GM19452 (cell line): ENCODE data around the gene MIPOL1.
"Not testable (repeated sequence)": the region's sequence is repeated elsewhere in the genome, so short reads cannot be mapped to it uniquely, and the experiment has no call there.

Experiments used
- ATAC-seq: cut with Tn5 transposase; IDR thresholded peaks from one replicate; pipeline ENCODE4 v1.9.1; 2021; ENCODE audit not compliant: unreplicated experiment

Gene MIPOL1

DNA sequence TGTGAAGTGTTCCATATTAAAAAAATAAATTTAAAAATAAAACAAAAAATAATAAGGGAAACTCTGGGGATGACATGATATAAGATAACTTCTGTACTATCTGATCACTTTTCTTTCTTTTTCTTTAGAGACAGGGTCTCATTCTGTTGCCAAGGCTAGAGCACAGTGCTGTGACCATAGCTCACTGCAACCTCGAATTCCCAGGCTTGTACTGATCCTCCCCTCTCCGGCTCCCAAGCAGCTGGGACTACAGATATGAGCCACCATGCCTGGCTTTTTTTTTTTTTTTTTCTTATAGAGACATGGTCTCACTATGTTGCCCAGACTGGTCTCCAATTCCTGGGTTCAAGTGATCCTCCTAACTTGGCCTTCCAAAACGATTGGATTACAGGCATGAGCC is 10.4 kb upstream of the MIPOL1 start:
- ATAC-seq, result no peak

DNA sequence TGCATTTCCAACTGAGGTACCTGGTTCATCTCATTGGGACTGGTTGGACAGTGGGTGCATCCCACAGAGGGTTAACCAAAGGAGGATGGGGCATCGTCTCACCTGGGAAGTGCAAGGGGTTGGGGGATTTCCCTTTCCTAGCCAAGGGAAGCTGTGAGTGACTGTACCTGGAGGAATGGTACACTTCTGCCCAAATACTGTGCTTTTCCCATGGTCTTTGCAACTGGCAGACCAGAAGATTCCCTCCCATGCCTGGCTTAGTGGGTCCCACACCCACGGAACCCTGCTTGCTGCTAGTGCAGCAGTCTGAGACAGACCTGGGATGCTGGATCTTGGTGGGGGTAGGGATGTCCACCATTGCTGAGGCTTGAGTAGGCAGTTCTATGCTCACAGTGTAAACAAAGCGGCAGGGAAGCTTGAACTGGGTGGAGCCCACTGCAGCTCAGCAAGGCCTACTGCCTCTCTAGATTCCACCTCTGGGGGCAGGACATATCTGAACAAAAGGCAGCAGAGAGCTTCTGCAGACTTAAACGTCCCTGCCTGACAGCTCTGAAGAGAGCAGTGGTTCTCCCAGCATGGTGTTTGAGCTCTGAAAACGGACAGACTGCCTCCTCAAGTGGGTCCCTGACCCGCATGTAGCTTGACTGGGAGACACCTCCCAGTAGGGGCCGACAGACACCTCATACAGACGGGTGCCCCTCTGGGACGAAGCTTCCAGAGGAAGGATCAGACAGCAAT is 9.7 kb upstream of the MIPOL1 start:
- ATAC-seq, result not testable (repeated sequence)

DNA sequence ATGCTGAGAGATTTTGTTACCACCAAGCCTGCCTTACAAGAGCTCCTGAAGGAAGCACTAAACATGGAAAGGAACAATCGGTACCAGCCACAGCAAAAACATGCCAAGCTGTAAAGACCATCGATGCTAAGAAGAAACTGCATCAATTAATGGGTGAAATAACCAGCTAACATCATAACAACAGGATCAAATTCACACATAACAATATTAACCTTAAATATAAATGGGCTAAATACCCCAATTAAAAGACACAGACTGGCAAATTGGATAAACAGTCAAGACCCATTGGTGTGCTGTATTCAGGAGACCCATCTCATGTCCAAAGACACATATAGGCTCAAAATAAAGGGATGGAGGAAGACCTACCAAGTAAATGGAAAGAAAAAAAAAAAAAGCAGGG is 8.0 kb upstream of the MIPOL1 start:
- not testable (repeated sequence) for ATAC-seq

DNA sequence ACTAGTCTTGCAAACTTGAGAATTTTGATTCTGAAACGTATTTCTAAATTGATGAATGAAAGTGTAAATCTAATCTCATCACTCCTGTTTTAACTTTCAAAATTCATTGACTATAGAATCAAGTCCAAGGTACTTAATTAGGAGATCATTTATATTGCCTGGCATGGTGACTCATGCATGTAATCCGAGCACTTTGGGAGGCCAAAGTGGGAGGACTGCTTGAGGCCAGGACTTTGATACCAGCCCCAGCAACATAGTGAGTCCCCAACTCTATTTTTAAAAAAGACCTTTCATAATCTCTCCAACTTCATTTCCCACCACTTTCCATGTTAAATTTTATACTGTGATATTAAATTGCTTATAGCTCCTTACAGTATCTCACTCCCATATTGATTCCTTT is 3.0 kb upstream of the MIPOL1 start:
- ATAC-seq, result no peak

DNA sequence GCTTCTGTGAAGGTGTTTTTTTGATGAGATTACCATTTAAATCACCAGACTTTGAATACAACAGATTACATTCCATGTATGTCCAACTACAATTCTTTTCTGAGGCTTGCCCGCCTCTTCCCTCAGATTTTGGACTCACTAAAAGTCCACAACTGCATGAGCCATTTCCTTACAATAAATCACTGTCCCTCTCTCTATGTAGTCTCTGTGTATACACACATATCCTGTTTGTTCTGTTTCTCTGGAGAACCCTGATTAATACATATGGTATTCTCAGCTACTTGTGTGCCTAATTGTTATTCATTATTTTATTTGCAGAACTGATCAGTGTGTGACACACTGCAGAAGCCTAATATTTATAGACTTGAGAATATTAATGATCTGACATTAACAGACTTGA is 2.4 kb upstream of the MIPOL1 start:
- no peak for ATAC-seq

DNA sequence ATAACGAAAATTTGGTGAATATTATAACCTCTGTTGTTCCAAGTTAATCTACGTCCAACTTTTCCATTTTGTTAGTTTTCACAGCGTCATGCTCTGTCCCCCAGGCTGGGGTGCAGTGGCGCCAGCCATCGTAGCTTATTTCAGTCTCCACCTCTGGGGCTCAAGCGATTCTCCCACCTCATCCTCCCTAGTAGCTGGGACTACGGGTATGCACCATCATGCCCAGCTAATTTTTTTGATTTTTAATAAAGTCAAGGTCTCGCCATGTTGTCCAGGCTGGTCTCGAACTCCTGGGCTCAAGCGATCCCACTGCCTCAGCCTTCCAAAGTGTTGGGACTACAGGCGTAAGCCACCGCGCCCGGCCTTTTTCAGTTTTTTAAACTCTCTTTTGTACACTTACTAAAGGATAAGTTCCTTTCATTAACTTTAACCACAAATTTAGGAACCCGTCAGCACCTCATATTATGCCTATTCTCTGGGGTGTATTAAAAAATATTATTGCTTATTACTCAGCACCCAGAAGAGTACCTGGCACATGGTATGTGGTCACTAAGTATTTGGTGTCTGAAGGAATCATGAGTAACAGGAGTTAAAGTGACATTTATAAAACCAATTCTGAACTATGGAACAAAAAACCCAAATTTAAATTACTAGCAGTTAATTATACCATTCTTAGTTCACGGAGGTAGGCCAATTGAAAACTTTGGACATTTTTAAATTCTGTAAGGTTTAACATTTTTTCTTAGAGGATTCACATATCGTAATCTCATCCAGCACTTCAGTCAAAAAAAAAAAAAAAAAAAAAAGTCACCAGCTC is 925 bp upstream of the MIPOL1 start:
- ATAC-seq, result no peak

DNA sequence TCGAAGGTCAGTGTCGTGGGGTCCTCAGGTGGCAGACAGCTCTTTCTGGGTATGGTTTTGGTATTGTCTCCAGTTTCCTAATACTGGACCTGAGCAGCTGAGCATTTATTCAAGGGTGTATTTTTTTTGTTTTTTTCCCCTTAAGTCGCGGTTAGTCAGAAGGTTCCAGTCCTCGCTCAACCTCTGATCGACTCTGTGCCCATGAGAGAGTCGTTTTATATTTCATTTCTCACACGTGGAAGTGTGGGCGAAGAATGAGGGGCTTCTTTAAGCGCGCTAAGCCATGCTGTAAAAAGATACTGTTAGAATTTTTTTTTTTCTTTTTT is 499 bp downstream of the MIPOL1 start:
- ATAC-seq, result no peak

DNA sequence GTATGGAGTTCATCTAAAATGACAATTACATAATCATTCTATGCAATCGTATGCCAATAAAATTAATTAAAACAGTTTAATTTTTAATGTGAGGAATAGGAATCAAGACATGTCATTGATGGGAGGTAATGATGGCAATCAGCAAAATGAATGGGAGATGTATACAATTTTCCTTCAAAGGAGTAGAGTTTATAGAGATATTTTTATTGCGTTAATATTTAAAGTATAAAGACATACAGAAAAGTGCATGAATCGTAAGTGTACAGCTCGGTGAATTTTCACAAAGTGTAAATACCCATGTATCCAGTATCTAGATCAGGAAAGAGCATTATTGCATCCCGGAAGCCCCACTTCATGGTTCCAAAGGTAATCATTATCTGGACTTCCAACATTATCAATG is 1.2 kb downstream of the MIPOL1 start:
- no peak for ATAC-seq

DNA sequence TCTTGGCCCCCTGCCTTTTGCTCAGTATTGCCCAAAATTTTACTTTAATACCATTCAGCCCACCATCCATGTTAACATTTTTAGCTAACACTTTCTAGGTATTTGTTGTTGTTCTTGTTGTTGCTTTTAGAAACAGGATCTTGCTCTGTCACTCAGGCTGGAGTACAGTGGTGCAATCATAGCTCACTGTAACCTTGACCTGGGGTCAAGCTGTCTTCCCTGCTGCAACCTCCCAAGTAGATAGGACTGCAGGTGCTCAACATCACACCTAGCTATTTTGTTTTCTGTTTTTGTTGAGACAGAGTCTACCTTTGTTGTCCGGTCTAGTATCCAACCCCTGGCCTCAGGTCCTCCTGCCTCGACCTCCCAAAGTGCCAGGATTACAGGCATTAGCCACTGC is 4.0 kb downstream of the MIPOL1 start:
- ATAC-seq, result no peak

DNA sequence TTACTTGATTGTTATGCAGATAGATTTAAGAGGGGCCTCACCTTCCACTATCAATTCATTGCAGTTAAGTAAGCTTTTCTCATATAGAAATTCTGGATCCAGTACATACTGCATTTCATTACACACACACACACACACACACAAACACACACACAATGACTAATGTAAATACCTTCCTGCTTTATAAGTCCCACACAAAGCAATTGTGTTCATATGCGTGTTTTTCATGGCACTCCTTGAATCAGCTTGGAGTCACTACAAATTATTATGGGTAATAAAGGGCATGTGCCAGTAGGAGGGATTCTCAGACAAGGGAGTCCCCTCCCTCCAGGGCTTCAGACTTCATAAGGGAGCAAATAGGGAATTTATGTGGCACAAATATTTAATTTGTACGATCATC is 4.5 kb downstream of the MIPOL1 start:
- no peak for ATAC-seq

DNA sequence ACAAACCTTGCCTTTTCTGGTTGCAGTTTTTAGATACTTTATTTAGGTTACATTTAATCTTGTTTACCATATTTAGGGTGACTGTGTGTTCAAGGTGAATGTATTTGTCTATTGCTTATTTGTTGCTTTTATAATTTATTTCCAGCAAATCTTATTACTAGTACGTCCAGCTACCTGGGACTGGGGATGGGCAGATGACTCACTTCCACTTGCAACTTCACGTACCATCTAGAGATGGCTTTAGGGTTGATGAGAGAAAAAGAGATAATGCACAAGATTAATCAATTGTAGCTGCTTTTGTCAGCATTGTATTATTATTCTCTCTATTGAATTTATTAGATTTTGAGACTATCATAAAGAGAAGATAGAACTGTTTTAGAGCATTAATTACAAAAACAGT is 5.1 kb downstream of the MIPOL1 start:
- no peak for ATAC-seq

DNA sequence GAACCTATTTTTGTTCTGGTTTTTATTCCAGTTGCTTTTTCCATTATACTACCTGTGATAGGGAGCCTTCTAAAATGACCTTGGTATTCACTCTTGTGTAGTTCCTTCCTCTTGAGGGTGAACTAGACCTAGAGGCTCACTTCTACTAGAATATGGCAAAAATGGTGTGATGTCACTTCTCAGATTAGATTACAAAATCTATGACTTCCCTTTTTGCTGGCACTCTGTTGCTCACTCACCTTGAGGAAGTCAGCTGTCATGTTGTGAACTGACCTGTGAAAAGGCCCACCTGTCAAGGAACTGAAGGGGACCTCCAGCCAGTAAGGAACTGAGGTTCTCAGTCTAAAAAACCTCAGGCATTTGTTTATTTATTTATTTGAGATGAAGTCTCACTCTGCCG is 5.7 kb downstream of the MIPOL1 start:
- no peak for ATAC-seq

DNA sequence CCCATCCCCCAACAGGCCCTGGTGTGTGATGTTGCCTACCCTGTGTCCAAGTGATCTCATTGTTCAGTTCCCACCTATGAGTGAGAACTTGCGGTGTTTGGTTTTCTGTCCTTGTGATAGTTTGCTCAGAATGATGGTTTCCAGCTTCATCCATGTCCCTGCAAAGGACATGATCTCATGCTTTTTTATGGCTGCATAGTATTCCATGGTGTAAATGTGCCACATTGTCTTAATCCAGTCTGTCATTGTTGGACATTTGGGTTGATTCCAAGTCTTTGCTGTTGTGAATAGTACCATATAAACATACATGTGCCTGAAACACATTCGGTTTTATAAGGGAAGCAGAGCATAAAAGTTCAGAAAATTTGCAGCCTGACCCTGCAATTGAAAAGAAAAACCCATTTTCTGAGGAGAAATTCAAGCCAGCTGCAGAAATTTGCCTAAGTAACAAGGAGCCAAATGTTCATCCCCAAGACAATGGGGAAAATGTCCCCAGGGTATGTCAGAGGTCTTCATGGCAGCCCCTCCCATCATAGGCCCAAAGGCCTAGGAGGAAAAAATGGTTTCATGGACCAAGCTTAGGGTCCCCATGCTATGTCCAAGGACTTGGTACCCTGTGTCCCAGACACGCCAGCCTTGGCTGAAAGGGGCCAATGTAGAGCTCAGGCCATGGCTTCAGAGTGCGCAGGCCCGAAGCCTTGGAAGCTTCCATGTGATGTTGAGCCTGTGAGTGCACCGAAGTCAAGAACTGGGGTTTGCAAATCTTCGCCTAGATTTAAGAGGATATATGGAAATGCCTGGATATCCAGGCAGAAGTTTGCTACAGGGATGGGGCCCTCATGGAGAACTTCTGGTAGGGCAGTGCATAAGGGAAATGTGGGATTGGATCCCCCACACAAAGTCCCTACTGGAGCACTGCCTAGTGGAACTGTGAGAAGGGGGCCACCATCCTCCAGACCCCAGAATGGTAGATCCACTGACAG is 8.2 kb downstream of the MIPOL1 start:
- ATAC-seq, result not testable (repeated sequence)

DNA sequence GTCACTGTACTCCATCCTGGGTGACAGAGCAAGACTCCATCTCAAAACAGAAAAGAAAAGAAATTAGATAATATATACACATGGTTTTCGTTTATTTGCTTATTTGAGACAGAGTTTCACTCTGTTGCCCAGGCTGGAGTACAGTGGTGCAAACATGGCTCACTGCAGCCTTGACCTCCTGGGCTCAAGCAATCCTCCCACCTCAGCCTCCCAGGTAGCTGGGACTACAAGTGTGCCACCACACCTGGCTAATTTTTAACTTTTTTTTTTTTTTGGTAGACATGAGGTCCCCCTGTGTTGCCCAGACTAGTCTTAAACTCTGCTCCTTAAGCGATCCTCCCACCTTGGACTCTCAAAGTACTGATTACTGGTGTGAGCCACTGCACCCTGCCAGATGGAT is 11.9 kb downstream of the MIPOL1 start:
- not testable (repeated sequence) for ATAC-seq

DNA sequence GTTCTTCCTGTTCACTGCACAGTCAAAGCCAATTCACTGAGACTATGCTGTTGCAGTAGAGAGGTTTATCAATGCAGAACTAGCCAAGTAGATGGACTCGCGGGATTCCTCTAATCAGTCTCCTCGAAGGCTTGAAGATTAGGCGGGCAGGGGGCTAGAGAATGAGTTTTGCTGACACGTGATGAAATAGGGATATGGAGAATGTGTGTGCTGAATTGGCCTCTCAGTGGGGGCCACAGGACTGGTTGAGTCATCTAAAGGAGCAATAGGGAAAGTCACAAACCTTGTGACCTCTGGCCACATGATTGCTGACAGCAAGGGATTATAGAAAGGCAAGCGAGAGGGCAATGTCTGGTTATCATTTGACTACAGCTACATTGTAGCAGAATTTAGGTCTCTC is 12.7 kb downstream of the MIPOL1 start:
- ATAC-seq, result no peak

DNA sequence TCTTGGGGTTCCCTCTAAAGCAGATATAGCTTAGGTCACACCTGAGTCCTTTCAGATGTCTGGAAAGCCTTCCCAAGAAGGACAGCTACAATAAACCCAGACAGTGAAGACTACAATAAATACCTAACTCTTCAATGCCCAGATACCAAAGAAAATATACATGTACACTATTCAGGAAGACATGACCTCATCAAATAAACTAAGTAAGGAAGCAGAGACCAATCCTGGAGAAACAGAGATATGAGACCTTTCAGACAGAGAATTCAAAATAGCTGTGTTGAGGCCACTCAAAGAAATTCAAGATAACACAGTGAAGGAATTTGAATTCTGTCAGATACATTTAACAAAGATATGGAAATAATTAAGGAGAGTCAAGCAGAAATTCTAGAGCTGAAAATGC is 15.3 kb downstream of the MIPOL1 start:
- ATAC-seq, result no peak

DNA sequence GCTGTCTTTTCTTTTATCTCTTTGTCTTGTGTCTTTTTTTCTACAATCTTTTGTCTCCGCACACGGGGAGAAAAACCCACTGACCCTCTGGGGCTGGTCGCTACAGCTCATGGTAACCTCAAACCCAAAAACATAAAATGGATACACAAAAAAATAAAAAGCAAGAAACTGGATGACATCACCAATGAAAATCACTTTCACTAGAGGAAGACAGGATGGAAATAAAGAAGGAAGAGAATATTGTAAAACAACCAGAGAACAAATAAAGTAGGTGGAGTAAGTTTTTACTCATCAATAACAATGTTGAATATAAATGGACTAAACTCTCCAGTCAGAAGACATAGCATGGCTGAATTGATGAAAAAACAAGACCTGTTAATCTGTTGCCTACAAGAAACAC is 17.6 kb downstream of the MIPOL1 start:
- ATAC-seq, result no peak

DNA sequence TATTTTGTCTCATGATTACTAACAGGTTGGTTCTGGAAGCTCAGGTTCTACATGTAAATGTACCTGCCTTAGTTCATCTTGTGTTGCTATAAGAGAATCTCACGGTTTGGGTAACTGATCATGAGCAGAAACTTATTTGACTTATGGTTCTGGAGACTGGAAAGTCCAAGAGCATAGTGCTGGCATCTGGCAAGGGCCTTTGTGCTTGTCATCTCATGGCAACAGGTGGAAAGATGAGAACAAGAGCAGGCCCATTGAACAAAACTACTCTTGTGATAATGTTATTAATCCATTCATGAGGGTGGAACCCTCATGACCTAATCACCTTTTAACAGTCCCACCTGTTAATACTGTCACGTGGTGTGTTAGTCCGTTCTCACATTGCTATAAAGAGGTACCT is 23.3 kb downstream of the MIPOL1 start:
- ATAC-seq, result no peak

DNA sequence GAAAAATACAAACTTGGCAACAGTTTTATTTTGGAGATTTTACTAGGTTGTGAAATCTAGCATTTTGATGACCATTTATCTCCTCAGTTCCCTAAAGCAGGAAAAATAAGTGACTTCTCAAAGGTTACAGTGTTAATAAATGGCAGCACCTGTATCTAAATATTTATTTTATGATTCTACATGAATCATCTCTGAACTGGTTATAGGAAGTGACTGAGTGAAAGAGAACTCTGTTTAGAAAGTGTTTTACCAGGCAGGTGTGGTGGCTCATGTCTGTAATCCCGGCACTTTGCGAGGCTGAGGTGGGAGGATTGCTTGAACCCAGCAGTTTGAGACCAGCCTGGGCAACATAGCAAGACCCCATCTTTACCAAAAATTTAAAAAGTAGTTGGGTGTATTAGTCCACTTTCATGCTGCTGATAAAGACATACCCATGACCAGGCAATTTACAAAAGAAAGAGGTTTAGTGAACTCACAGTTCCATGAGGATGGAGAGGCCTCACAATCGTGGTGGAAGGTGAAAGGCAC is 26.3 kb downstream of the MIPOL1 start:
- ATAC-seq, result no peak

DNA sequence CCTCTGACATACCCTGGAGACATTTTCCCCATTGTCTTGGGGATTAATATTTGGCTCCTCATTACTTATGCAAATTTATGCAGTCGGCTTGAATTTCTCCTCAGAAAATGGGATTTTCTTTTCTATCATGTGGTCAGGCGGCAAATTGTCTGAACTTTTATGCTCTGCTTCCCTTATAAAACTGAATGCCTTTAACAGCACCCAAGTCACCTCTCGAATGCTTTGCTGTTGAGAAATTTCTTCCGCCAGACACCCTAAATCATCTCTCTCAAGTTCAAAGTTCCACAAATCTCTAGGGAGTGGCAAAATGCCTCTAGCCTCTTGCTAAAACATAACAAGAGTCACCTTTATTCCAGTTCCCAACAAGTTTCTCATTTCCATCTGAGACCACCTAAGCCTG is 27.9 kb downstream of the MIPOL1 start:
- ATAC-seq, result not testable (repeated sequence)

DNA sequence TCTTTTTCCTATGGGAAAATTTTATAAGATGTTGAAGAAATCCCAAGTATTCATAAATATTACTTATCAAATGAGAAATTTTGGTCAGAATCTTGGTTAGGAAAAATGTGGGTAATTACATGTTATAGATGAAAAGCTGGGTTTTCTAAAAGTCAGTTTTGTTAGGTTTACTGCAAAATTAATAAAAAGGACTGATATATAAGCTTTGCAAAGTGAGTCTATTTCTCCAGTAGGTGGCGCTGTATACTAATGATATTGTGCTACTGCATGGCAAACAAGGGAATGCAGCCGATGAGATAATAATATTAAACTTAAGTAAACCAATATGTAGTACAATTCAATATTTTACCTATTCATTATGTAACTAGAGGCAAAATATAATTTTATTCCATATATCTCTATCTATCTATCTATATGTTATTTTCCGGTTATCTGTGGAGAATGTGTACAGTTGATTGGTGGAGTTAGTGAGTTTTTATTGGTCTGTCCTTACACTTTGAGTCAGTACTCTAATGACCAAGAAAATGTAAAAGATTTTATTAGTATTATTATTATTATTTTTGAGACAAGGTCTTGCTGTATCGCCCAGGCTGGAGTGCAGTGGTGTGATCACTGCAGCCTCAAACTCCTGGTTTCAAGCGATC is 32.9 kb downstream of the MIPOL1 start:
- no peak for ATAC-seq
